Stimulated activated CD8-positive, alpha-beta memory T cell treated with anti-CD3 and anti-CD28 coated beads, Interleukin-2, amount 100 ng/mL, for 48 hours (primary cell): Measurements from ENCODE around the gene CLK4.

Experiments
- DNase-seq, 2 donors: peaks; one replicate each; pipeline ENCODE4 v3.0.0-alpha.2; 2020; ENCODE audit warnings: low read depth in 2 of 2

Gene CLK4

GRCh38 chr5:178587763-178588611 lies 38.9 kb downstream of the CLK4 start:
- no peak for DNase-seq

GRCh38 chr5:178586396-178586795 lies 40.5 kb downstream of the CLK4 start:
- DNase-seq: no peak

- DNase-seq: peak in 1 of 2 donors; percentile 18
Measured at GRCh38 chr5:178585421-178585820, 41.4 kb downstream of the CLK4 start.

- no peak for DNase-seq
Measured at GRCh38 chr5:178583279-178583678, 43.6 kb downstream of the CLK4 start.

- DNase-seq: no peak
Measured at GRCh38 chr5:178582291-178582690, 44.6 kb downstream of the CLK4 start.

GRCh38 chr5:178581621-178582020 lies 45.2 kb downstream of the CLK4 start:
- no peak for DNase-seq

- no peak for DNase-seq
Measured at GRCh38 chr5:178580271-178580955, 46.4 kb downstream of the CLK4 start.

- DNase-seq: no peak
Measured at GRCh38 chr5:178577944-178578343, 48.9 kb downstream of the CLK4 start.

GRCh38 chr5:178577376-178577839 lies 49.4 kb downstream of the CLK4 start:
- DNase-seq: no peak

GRCh38 chr5:178576591-178577351 lies 50.1 kb downstream of the CLK4 start:
- no peak for DNase-seq

- no peak for DNase-seq
Measured at GRCh38 chr5:178573216-178573615, 53.6 kb downstream of the CLK4 start.

GRCh38 chr5:178572617-178573016 lies 54.2 kb downstream of the CLK4 start:
- DNase-seq: no peak

GRCh38 chr5:178569485-178569884 lies 57.4 kb downstream of the CLK4 start:
- no peak for DNase-seq

GRCh38 chr5:178564811-178565550 lies 61.9 kb downstream of the CLK4 start:
- DNase-seq: no peak

GRCh38 chr5:178564397-178564796 lies 62.5 kb downstream of the CLK4 start:
- no peak for DNase-seq

GRCh38 chr5:178563621-178564020 lies 63.2 kb downstream of the CLK4 start:
- DNase-seq: no peak

GRCh38 chr5:178561746-178562264 lies 65.0 kb downstream of the CLK4 start:
- DNase-seq: no peak

- DNase-seq: no peak
Measured at GRCh38 chr5:178560911-178561310, 65.9 kb downstream of the CLK4 start.

GRCh38 chr5:178557416-178557815 lies 69.4 kb downstream of the CLK4 start:
- no peak for DNase-seq

- DNase-seq: no peak
Measured at GRCh38 chr5:178555771-178556211, 71.1 kb downstream of the CLK4 start.

- DNase-seq: no peak
Measured at GRCh38 chr5:178555005-178555404, 71.8 kb downstream of the CLK4 start.
